T-cell (primary cell): ENCODE data around the gene CILP2. TPM values are rescaled to one million over a fixed set of nuclear protein-coding genes. Genes with fewer than 3 reads are reported as not detected.

ENCODE experiments used
- total RNA-seq, 35 experiments: library from RNA in 6 of 35; stranded (reverse) in 6 of 35; fragments of 120-200 nt in 1 of 35; gene quantifications; one replicate each; pipeline versions ENCODE4 v1.2.1 to v1.2.4 and lab custom pipeline; 2013 to 2026

The CILP2 gene
- total RNA-seq, 5 donors from 2014 or later (not counting 1 experiment from before 2014, with no cell fraction given), result 0.23 to 1.3 (median 0.41) TPM

Other genes starting within 250 kb of the CILP2 start
- 10 to 100 TPM; 59.5 to 89.8 (median 87.4) TPM for gene SUGP1, start 217.8 kb upstream of the CILP2 start, total RNA-seq
- gene MAU2, start 217.4 kb upstream of the CILP2 start, total RNA-seq, result 100 to 1,000 TPM; 143 to 159 (median 150) TPM
- 100 to 1,000 TPM; 114 to 144 (median 133) TPM for gene GATAD2A, start 132.6 kb upstream of the CILP2 start, total RNA-seq
- 10 to 100 TPM in 3 of 5 donors, 1 to 10 TPM in 2; 3.9 to 13.0 (median 11.0) TPM for gene TSSK6, start 22.7 kb upstream of the CILP2 start, total RNA-seq
- 100 to 1,000 TPM; 188 to 235 (median 233) TPM for gene NDUFA13, start 22.0 kb upstream of the CILP2 start, total RNA-seq
- gene YJEFN3, start 9.4 kb upstream of the CILP2 start, total RNA-seq, result 10 to 100 TPM in 3 of 5 donors, 1 to 10 TPM in 2; 5.4 to 14.2 (median 12.5) TPM
- gene PBX4, start 80.4 kb downstream of the CILP2 start, total RNA-seq, result 10 to 100 TPM; 40.9 to 48.3 (median 42.7) TPM
- gene LPAR2, start 90.0 kb downstream of the CILP2 start, total RNA-seq, result 100 to 1,000 TPM in 1 of 5 donors, 10 to 100 TPM in 4; 78.3 to 106 (median 82.4) TPM
- 100 to 1,000 TPM in 4 of 5 donors, 10 to 100 TPM in 1; 99.5 to 148 (median 133) TPM for gene GMIP, start 105.4 kb downstream of the CILP2 start, total RNA-seq
- gene ATP13A1, start 125.4 kb downstream of the CILP2 start, total RNA-seq, result 100 to 1,000 TPM in 3 of 5 donors, 10 to 100 TPM in 2; 80.4 to 170 (median 156) TPM
- 100 to 1,000 TPM in 3 of 5 donors, 10 to 100 TPM in 2; 66.2 to 180 (median 164) TPM for gene ZNF101, start 130.6 kb downstream of the CILP2 start, total RNA-seq
- gene ZNF14, start 194.8 kb downstream of the CILP2 start, total RNA-seq, result 10 to 100 TPM; 19.4 to 27.7 (median 21.7) TPM